GM21723 (cell line): Measurements from ENCODE around the gene DNM1L.

ENCODE experiments used
- ATAC-seq: cut with Tn5 transposase; IDR thresholded peaks from one replicate; pipeline ENCODE4 v1.9.1; 2021; ENCODE audit warnings: mild to moderate bottlenecking, moderate library complexity; ENCODE audit not compliant: unreplicated experiment

DNM1L gene

DNA sequence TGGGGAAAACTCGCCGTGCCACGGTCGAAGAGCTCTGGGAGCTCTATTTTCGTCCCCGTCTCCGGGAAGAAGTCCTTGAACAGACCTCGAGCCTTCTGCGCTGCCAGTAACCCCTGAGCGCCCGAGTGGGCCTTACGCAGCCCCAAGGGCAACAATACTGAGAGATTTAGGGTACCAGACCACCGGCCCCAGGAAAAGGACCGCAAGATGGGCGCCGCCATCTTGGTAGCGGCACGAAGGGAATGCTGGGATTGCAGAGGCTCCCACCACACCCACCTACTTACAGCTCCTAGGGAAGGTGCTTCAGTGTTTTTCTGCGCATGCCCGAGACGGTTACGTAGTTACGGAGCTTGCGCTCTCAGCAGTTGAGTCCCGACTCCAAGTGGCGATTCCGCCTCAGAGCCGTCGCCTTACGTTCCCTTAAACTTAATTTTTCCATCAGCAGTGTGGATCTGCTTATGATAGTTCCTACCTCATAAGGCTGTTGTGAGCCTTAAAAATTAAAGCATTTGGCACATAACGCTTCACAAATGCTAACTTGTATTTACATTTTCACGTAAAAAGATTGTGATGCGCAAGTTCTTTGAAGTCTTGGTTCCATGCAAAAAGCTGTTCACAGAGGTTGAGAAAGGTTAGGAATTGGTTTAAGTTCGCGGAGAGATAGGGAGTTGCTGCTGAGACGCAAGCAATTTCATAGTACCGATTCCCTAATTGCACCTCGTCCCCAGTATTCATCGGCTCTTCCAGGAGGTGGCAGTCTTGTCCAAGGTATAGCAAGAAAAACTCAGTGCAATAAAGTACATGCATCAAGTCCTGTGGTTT, 76.8 kb downstream of the DNM1L start, which contains the start of gene YARS2:
Gene YARS2, minus strand, starts transcription at position 244 of the 822 bp plus-strand sequence. Its CDS starts 23 bp downstream, at position 221.
- ATAC-seq = peak; percentile 91

DNA sequence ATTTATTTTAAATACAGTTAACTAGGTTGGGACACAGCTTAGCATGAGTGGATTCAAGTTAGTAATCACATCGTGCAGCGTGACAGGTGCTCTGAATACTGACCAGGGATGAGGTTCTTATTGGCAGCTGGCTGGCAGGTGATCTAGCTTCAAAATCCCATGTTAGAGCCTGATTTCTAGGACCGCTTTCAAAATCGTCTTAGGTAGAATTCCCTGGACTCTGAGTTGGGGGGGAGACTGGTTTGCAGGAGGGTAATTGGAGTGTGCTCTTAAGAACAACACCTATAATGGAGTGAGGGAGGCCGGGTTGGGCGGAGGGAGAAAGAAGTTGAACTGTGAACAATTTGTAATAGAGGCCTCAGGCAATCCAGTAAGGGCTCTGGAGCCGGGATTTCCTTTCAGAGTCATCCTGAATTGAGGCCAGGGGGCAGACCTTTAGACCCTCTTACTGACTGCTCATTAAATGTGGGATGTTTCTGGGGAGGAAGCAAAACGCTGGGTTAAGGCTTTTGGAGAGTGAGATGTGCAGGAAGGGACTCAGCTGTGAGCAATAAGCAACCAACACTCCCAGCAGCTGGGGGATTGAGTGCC, 77.5 kb downstream of the DNM1L start:
- no peak for ATAC-seq

DNA sequence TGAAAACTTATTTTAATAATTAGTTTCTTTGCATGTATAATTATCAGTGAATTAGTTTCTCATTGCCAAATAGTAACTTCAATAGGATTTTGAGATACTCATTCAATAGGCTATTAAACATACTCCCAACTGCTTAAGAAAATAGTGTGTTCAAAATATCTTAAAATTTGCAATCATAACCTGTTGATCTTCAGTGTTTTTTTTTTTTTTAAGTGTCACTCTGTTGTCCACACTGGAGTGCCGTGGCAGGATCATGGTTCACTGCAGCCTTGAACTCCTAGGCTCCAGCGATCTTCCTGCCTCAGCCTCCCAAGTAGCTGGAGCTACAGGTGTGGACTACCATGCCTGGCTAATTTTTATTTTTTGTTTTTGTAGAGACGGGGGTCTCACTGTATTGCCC, 78.1 kb downstream of the DNM1L start:
- ATAC-seq = no peak

DNA sequence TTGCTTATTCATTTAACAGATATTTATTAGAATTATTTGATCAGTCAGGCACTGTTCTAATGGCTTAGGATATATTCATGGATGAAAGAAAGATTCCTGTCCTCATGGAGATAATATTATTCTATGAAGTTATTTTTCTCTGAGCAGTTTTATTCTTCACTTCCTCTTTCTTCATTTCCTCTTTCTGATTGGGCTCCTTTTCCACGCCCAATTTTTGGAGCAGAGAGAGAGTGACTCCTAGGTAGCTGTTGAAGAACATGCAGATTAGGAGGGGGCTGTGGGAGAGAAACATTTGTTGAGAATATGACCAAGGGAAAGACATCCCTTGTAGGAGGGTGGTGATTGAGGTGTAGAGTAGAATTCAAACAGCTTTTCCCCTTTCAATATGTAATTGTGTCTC, 82.6 kb downstream of the DNM1L start:
- no peak for ATAC-seq

DNA sequence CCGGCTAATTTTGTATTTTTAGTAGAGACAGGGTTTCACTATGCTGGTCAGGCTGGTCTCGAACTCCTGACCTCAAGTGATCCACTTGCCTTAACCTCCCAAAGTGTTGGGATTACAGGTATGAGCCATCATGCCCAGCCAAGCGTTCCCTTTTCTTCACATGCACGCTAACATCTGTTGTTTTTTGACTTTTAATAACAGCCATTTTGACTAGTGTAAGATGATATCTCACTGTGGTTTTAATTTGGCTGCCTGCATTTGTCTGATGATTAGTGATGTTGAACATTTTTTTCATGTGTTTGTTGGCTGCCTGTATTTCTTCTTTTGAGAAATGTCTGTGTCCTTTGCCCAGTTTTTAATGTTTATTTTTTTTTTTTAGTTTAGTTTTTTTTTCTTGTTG, 86.8 kb downstream of the DNM1L start:
- ATAC-seq = no peak

DNA sequence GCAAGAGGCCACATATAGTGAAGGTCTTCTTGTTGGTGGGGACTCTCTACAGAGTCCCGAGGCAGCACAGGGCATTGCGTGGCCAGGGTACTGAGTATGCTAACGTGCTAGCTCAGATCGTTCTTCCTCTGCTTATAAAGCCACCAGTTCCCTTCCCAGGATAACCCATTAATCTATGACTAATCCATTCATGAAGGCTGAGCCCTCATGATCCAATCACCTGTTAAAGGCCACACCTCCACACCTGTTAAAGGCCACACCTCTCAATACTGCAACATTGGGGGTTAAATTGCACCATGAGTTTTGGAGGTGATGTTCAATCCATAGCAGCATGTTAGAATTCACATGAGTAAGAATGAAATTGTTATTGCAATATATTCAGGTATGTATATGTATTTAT, 89.4 kb downstream of the DNM1L start:
- no peak for ATAC-seq

DNA sequence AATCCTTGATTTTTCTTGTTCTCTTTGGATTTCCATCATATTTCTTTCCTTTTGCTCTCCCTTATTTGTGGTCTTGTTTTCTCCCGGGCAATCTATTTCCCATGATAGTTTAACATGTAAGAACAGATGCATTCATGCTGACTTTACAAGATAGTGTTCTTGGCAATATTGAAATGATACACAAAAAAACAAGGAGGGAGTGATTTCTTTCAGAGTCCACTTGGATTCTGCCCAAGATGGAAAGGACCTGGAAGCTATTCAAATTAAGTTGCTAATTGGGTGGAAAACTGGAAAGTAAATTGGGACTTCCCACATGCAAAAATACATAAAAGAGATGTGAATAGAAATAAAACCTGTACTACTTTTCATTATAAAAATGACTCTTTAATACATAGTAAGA, 91.0 kb downstream of the DNM1L start:
- no peak for ATAC-seq

DNA sequence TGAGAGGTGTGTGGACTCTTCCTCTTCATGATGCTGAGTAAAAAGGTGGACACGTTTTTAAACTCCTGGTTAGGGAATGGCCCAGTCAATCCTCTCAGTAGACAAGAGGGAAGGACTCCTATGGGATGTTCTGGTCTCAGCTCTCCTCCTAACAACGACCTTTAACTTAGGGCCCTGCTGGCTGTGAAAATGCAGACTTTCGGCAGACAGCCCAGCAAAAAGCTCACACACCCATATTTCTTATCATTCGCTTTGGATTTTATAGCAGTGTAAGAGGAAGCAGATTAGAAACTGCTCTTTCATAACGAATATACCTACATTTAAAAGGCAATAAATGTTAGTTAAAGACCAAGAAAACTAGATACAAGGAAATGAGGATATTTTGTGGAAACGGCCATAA, 94.6 kb downstream of the DNM1L start:
- no peak for ATAC-seq

DNA sequence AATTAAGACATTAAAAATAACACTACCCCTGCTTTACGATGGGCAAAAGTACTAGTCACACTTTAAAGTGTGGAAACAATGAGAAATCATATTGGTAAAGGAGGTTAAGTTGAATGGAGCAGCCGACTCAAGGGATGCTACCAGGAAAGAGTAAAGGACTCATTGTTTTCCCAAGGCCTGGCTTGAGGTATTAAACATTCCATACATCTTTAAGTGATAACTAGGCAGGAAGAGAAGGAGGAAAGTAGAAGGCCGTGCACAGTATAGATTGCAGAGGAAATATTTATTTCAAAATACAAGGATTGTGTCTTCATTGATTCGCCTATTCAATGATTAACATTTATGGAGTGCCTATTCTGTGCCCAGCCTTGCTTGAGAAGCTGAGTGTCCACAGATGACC, 97.2 kb downstream of the DNM1L start:
- ATAC-seq = no peak

DNA sequence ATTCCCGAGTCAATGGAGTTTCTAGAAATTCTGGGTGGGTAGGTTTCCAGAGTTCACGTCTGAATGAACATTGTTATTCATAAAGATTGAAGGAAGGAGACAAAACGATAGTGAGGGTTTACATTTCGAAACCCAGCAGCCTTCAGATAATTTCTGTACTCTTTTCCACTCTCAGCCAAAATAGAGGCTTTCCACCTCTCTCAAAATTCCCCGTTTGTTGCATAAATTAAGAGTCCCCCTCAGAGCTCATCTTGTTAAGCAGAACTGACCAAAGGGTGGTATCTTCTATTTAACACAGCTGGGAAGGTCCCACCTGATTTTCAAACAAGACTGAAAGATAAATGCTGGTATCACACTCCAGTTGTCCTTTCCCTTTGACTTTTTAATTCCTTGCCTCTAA, 98.1 kb downstream of the DNM1L start:
- ATAC-seq = no peak

DNA sequence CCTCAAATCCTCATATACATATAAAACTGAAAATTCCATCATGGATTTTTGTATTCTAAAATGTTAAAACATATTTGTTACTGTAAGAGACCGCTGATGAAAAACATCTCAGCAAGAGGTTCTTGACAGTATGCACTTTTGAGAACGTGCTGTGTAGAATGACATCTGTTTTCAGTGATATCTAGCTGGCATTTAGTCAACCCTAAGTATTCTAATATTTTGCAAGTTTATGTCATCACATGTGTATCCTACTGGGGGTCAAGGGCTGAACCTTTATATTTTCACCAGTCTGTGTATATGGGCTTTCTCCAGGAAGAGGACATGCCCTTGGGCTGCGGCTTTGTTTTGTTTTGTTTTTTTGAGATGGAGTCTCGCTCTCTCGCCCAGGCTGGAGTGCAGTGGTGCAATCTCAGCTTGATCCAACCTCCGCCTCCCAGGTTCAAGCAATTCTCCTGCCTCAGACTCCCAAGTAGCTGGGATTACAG, 98.6 kb downstream of the DNM1L start:
- ATAC-seq = no peak

DNA sequence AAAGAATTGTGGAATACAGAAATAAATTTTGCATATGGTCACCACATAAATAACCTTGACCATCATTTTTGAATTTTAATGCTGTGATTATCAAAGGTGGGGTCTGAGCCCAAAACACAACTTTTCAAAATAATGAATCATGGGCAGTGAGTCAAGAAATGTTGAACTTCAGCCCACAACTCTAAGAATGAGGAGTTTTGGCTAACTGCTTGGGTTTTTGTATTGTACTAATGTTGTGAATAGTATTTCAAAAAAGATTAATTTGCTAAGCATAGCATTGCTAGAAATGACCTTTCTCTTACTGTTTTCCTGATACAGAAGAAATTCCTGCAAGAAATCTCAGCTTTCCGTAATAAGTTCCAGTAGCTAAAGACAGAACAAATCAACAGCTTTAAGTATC, 101.0 kb downstream of the DNM1L start:
- no peak for ATAC-seq

DNA sequence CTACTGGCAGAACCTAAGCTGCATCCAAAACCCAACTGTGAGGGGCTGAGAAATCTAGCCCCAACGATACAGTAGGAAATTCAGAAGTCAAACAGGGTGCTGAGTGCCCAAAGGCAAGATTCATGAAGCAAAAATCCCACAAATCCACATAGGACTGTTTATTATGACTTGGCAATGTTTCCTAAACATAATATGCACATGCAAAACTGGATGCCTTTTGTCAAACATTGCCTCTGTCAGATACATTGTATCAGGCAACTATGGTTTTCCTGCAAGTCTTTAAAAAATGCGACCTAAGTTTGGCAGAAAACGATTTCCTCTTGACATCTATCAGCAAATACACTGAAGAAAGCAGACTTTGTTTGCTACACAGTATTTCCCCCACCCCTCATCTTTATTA, 103.9 kb downstream of the DNM1L start:
- ATAC-seq = no peak

DNA sequence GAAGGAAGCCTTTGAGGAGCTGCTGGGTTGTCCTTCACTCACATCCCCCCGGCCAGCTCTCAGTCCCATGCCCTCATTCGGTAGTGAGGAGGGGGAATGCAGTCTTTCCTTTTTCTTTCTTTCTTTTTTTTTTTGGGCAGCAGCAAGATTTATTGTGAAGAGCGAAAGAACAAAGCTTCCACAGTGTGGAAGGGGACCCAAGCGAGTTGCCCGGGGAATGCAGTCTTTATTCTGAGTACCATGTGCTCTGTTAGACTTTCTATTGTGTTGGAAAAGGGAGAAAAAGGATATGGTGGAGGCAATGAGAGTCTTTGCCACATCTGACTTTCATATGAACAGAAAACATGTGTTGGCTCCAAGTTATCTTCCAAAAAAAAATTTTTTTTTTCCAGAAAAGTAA, 106.5 kb downstream of the DNM1L start:
- ATAC-seq = no peak

DNA sequence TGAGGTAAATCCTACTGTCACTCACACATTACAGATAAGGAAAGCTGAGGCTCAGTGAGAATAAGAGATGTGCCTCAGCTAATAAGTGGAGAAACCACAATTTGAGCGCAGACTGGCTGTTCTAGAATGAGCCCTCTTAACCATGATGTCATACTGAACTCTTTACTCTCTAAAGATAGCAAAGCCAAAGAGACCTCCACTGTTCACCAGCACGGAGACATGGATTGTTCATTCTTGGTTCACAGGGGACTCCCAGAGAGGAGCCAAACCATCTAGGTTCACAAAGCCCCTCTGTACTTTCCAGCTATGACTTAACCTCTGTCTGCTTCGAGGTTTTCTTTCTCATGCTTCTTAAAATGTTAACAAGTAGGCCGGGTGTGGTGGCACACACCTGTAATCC, 109.3 kb downstream of the DNM1L start:
- no peak for ATAC-seq

DNA sequence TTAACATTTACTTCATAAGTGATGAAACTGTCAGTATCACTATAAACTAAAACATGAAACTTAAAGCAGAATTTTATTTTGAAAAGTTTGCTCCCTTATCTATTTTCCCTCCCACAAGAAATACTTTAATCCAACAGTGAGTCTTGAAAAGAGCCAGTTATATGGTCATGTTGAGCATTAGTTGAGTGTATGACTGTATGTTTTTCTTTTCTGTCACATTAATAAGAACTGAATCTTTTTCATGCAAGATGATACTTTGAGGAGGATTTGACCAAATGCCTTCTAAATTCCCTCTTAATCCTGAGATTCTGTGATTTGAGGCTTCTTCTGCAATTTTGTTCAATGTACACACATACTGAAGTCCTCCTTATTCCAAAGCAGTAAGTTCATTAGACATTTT, 110.3 kb downstream of the DNM1L start:
- no peak for ATAC-seq

DNA sequence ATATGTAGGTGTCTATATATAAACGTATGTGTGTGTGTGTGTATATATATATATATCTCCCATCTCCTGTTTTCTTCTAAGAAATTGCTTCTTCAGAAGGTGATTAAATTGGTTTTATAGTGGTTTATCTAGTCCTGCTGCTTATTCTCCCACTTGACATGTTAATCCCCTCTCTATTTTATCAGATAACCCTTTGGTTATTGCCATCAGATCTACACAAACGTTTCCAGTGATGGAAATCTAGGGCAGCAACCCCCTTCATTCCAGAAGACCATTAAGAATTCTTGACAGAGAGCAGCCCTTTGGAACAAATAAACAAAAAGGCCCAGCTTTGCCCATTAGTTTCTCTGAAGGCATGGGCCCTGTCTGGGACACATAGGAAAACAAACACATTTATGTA, 110.8 kb downstream of the DNM1L start:
- ATAC-seq = no peak

DNA sequence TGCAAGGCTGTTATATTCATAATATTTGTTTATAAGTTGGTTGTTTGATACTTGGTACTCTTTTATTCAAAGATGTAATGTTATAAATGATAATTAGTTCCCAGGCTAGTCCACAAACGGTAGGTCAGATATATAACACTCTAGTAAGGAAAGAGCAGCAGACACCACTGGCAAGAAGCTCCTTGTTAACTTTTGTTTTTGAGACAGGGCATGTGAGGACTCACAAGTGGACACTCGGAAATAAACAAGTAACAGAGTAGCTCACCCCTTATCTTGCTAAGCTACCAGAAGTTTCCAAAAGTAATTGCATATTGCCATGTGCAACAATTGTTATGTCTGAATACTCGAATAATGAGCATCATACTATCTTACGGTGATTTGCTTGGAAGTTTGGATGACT, 115.2 kb downstream of the DNM1L start:
- ATAC-seq = no peak
